ENCODE data around the gene DLGAP3. TPM values are rescaled to one million over a fixed set of nuclear protein-coding genes. Genes with fewer than 3 reads are reported as not detected.

The DLGAP3 gene
- total and polyA plus RNA-seq, 2 donors (not counting 3 experiments of a cell fraction or from before 2014, with no cell fraction given): 0.04 to 0.20 TPM

- H3K79me2 ChIP-seq (ENCODE audit: control insufficient read depth, insufficient read depth, low read length): no peaks in the 10 kb centered on the region
- no peaks in the 10 kb centered on the region for H3K9me1 ChIP-seq (replicated peaks; ENCODE audit: control insufficient read depth, extremely low read depth, insufficient read depth, low read length)
- no peaks in the 10 kb centered on the region for H3K36me3 ChIP-seq (ENCODE audit: control insufficient read depth in 2 of 2, extremely low read depth in 1 of 2, insufficient read depth in 2 of 2, low read length in 2 of 2)
- no peak for TF ChIP-seq MYC (IDR thresholded peaks at IDR 0.05; ENCODE audit: low read depth, low read length)
- TF ChIP-seq MAX (IDR thresholded peaks at IDR 0.05; ENCODE audit: insufficient read depth, insufficient read length): no peak
- TF ChIP-seq FOS (IDR thresholded peaks at IDR 0.05; ENCODE audit: borderline replicate concordance, insufficient read depth, low read length): no peak
- ChIA-PET CTCF (interaction anchor here (1.1 to 1.8 kb wide), 2 partner anchors 10 to 14 kb away, joined by 4 to 7 read pairs; partner anchors contain the start of gene TMEM35B), POLR2A (no interaction called here)
- peaks cover 0 to 3% of the 10 kb centered on the region in 2 experiments for H3K27me3 ChIP-seq (ENCODE audit: control insufficient read depth in 2 of 2, insufficient read depth in 2 of 2, low read length in 2 of 2)
- H3K4me3 ChIP-seq (replicated peaks in 1 of 3; ENCODE audit: insufficient read depth in 1 of 3, low read depth in 1 of 3, low read length in 3 of 3): no peak overlapping the region
- no peak overlapping the region for H2AFZ ChIP-seq (ENCODE audit: low read depth, low read length)
- no peak overlapping the region for H3K4me2 ChIP-seq (ENCODE audit: insufficient read depth, low read length)
- no peaks in the 10 kb centered on the region for H3K9me3 ChIP-seq (replicated peaks; ENCODE audit: control insufficient read depth, insufficient read depth, low read length)
- BruUV-seq (replicated peaks): no TSS peak
- H3K27ac ChIP-seq (ENCODE audit: insufficient read depth, low read depth, low read length): no peak overlapping the region
- no peaks in the 10 kb centered on the region for H3K4me1 ChIP-seq (ENCODE audit: control insufficient read depth, extremely low read depth, insufficient read depth, low read length)
- no peak for FAIRE-seq
- intact Hi-C loops (cut with micrococcal nuclease): no loop called here
- DNase-seq (ENCODE audit: low read depth, low spot score): no peak
- dilution Hi-C loops (cut with MboI; ENCODE audit: extremely low pct_ligation_motif_present, low sequenced_read_pairs): loop anchor here (25.0 kb wide), 1 partner anchor 188 kb away; no protein-coding TSS in a partner anchor
- no peaks in the 10 kb centered on the region for H4K20me1 ChIP-seq (replicated peaks; ENCODE audit: control insufficient read depth, extremely low read depth, insufficient read depth, low read length)
- no peak overlapping the region for H3K9ac ChIP-seq (replicated peaks; ENCODE audit: extremely low read depth, insufficient read depth, low read length)
These were observed 45.2 kb upstream of the DLGAP3 start for GRCh38 chr1:34974626-34975025.

- no peak overlapping the region for H2AFZ ChIP-seq (ENCODE audit: low read depth, low read length)
- H3K4me3 ChIP-seq (replicated peaks in 1 of 3; ENCODE audit: insufficient read depth in 1 of 3, low read depth in 1 of 3, low read length in 3 of 3): no peak overlapping the region
- H3K36me3 ChIP-seq (ENCODE audit: control insufficient read depth in 2 of 2, extremely low read depth in 1 of 2, insufficient read depth in 2 of 2, low read length in 2 of 2): no peaks in the 10 kb centered on the region
- intact Hi-C loops (cut with micrococcal nuclease): no loop called here
- FAIRE-seq (no peak), DNase-seq (ENCODE audit: low read depth, low spot score) (no peak)
- H3K4me2 ChIP-seq (ENCODE audit: insufficient read depth, low read length): no peak overlapping the region
- no peaks in the 10 kb centered on the region for H3K4me1 ChIP-seq (ENCODE audit: control insufficient read depth, extremely low read depth, insufficient read depth, low read length)
- POLR2A ChIA-PET: no interaction called here
- H3K27me3 ChIP-seq (ENCODE audit: control insufficient read depth in 2 of 2, insufficient read depth in 2 of 2, low read length in 2 of 2): peaks cover 0 to 3% of the 10 kb centered on the region in 2 experiments
- H3K9me1 ChIP-seq (replicated peaks; ENCODE audit: control insufficient read depth, extremely low read depth, insufficient read depth, low read length): no peaks in the 10 kb centered on the region
- H3K79me2 ChIP-seq (ENCODE audit: control insufficient read depth, insufficient read depth, low read length): no peaks in the 10 kb centered on the region
- no peak overlapping the region for H3K9ac ChIP-seq (replicated peaks; ENCODE audit: extremely low read depth, insufficient read depth, low read length)
- no peaks in the 10 kb centered on the region for H4K20me1 ChIP-seq (replicated peaks; ENCODE audit: control insufficient read depth, extremely low read depth, insufficient read depth, low read length)
- dilution Hi-C loops (cut with MboI; ENCODE audit: extremely low pct_ligation_motif_present, low sequenced_read_pairs): no loop called here
- no peaks in the 10 kb centered on the region for H3K9me3 ChIP-seq (replicated peaks; ENCODE audit: control insufficient read depth, insufficient read depth, low read length)
- CTCF ChIA-PET: no interaction called here
- no peak overlapping the region for H3K27ac ChIP-seq (ENCODE audit: insufficient read depth, low read depth, low read length)
- TF ChIP-seq CTCF (IDR thresholded peaks at IDR 0.05; ENCODE audit: extremely low read depth in 1 of 2, insufficient read depth in 1 of 2, low read depth in 1 of 2, low read length in 2 of 2) (no peak), POLR2A (IDR thresholded peaks at IDR 0.05; ENCODE audit: low read depth, low read length) (no peak), MYC (IDR thresholded peaks at IDR 0.05; ENCODE audit: low read depth, low read length) (no peak), EZH2 (IDR thresholded peaks at IDR 0.05; ENCODE audit: borderline replicate concordance, low read depth, low read length, severe bottlenecking) (no peak), FOS (IDR thresholded peaks at IDR 0.05; ENCODE audit: borderline replicate concordance, insufficient read depth, low read length) (no peak), JUN (IDR thresholded peaks at IDR 0.05; ENCODE audit: borderline replicate concordance, insufficient read depth, insufficient read length, low read depth) (no peak), GATA2 (IDR thresholded peaks at IDR 0.05; ENCODE audit: insufficient read depth, insufficient read length, low read depth, low read length) (no peak), MAX (IDR thresholded peaks at IDR 0.05; ENCODE audit: insufficient read depth, insufficient read length) (no peak), POLR2AphosphoS5 (IDR thresholded peaks at IDR 0.05; ENCODE audit: insufficient read depth, low read depth, low read length) (no peak)
- BruUV-seq (replicated peaks): no TSS peak
These were observed 43.9 kb upstream of the DLGAP3 start for GRCh38 chr1:34973326-34973725.
